ENCODE data around the gene THBS2.

The THBS2 gene

GRCh38 chr6:169227116-169227515 lies 26.5 kb downstream of the THBS2 start:
- no peak for DNase-seq (ENCODE audit: low read depth)
- no peak for TF ChIP-seq CTCF (IDR thresholded peaks at IDR 0.05; ENCODE audit: low read length, missing control alignments)
- no peak overlapping the region for H3K4me3 ChIP-seq (replicated peaks; ENCODE audit: low read depth, low read length)

GRCh38 chr6:169225887-169226286 lies 27.8 kb downstream of the THBS2 start:
- DNase-seq (ENCODE audit: low read depth): no peak

DNA sequence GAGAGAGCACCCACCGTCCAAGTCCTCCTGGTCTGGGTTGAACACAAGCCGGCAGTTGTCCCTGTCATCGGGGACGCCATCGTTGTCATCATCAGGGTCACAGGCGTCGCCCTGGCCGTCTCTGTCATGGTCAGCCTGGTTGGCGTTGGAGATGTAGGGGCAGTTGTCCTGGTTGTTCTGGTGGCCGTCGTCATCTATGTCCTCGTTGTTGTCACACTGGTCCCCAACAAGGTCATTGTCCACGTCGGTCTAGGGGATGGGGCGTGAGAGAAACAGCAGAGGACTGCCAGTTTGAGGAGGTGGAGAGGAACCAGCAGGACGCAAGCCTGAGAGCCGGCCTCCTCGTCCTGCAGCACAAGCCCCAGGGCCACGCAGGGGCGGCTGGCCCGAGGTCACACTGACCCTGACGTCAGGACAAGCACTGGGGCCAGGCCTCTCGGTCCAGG lies 28.5 kb downstream of the THBS2 start:
- no peak for TF ChIP-seq CTCF (IDR thresholded peaks at IDR 0.05; ENCODE audit: low read length, missing control alignments)
- no peak for DNase-seq (ENCODE audit: low read depth)
- no peak overlapping the region for H3K4me3 ChIP-seq (replicated peaks; ENCODE audit: low read depth, low read length)

More at GRCh38 chr6:169225887-169226286, 27.8 kb downstream of the THBS2 start:
- TF ChIP-seq CTCF (IDR thresholded peaks at IDR 0.05; ENCODE audit: low read length, missing control alignments): no peak
- no peak overlapping the region for H3K4me3 ChIP-seq (replicated peaks; ENCODE audit: low read depth, low read length)

GRCh38 chr6:169224716-169225115 lies 28.9 kb downstream of the THBS2 start:
- no peak overlapping the region for H3K4me3 ChIP-seq (replicated peaks; ENCODE audit: low read depth, low read length)
- DNase-seq (ENCODE audit: low read depth): no peak
- TF ChIP-seq CTCF (IDR thresholded peaks at IDR 0.05; ENCODE audit: low read length, missing control alignments): no peak

GRCh38 chr6:169224185-169224695 lies 29.4 kb downstream of the THBS2 start:
- DNase-seq (ENCODE audit: low read depth): peak; percentile 95
- TF ChIP-seq CTCF (IDR thresholded peaks at IDR 0.05; ENCODE audit: low read length, missing control alignments): no peak
- H3K4me3 ChIP-seq (replicated peaks; ENCODE audit: low read depth, low read length): no peak overlapping the region

DNA sequence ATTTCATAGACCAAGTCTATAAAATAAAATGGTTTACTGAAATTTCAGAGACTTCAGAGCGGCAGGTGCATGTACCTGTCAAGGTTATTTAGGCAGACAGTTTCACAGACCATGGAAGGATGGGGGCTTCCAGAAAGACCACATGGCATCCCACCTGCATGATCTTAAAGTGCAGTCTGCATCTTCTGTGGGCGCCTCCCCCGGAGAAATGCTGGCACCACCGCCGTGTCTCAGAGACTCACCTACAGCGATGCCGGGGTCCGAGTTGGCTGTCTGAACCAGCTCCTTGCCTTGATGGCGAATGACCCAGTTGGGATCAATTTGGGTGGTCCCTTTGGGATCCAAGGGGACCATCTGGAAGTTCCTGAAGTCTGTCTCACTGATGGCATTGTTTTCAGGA lies 30.6 kb downstream of the THBS2 start:
- no peak for TF ChIP-seq CTCF (IDR thresholded peaks at IDR 0.05; ENCODE audit: low read length, missing control alignments)
- H3K4me3 ChIP-seq (replicated peaks; ENCODE audit: low read depth, low read length): no peak overlapping the region
- no peak for DNase-seq (ENCODE audit: low read depth)

DNA sequence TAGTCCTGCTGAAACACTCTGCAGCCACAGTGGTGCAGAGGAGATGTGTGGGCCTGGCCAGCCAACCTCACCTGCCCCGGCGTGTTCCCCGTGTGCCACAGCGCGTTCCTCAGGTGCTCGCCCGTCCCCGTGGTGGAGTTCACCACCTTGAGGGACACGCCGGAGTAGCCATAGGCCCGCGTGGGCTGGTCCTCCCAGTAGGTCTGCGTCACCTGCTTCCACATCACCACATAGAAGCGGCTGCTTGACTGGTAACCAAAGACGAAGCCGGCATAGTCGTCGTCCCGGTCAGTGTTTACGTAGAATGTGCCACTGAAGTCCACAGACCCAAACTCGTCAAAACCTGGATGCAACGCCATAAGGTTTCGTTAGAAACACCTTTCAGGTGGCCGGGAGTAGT lies 31.5 kb downstream of the THBS2 start:
- no peak overlapping the region for H3K4me3 ChIP-seq (replicated peaks; ENCODE audit: low read depth, low read length)
- DNase-seq (ENCODE audit: low read depth): no peak
- TF ChIP-seq CTCF (IDR thresholded peaks at IDR 0.05; ENCODE audit: low read length, missing control alignments): no peak

Data from fibroblast of pulmonary artery (primary cell).